ENCODE data around the gene ZNF280A.
A peak's percentile ranks its signal among the peaks of the same experiment; 100 is the strongest.

ZNF280A gene

DNA sequence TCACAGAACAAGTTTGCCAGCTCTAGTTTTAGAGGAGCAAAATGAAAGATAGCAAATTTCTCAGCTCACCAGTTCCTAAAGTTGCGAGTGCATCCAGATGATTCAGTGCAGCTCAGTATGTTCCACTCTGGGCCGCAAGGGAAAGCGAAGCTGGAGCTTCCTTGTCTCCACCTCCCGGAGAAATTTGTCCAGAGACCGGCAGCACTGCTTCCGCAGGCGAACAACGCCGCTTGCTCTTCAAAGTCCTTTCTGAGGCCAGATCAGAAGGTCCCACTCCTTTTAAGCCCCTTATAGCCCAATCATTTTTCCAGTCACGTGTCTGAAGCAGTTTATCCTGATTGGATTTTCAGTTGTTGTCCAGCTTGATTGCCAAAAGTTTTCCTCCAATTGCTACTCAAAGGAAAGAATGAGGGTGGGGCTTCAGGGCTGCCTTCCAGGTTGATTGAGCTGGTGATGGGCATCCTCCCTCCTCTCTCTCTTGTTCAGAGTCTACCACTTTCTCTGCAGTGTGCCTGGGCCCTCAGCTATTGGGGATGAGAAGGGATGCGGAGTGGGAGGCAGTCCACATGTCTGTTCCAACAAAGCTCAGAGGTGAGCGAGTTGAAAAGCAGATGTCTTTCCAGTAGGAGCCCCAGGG lies at the start of gene ZNF280A:
Gene ZNF280A (minus strand): TSS at position 251 of the 637 bp plus-strand sequence. CDS start 4,640 bp downstream, outside the sequence.
- DNase-seq, result peak; percentile 31

GRCh38 chr22:22569218-22569617 lies 49.1 kb upstream of the ZNF280A start:
- no peak for DNase-seq

- DNase-seq, result no peak
Measured at GRCh38 chr22:22565981-22566380, 45.9 kb upstream of the ZNF280A start.

DNA sequence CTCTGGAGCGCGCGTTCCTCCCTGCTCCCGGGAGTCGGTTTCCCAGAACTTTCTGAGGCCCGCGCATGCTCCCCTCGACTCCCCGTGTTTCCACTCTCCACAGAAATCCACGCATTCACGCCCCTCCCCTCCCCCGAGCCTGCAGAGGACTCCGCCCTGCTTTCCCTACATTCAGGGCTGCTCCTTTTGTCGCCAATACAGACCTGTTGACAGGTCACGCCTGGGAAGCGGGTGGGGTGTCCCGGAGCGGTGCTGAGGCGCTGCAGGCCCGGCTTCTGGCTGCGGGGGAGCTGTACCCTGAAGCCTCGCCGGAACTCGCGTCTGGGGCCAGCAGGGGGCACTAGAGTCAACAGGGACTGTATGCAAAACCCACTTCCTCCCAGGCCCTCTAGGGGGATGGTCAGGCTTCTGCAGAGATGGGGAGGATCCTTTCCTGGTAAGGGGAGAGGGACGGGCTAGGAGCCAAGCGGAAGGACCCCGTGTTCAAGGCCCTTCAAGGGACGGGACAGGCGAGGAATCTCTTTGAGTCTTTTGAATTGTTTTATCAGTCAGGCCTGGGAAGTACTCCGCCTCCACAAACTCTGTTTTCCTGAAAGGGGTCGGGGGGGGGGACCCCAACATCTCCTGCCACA lies 39.0 kb upstream of the ZNF280A start, which contains the start of gene PRAME:
Gene PRAME (minus strand): TSS at position 294 of the 632 bp plus-strand sequence. CDS start 2,433 bp downstream, outside the sequence.
- DNase-seq, result peak; percentile 83

GRCh38 chr22:22558071-22558971 lies 38.3 kb upstream of the ZNF280A start:
- DNase-seq, result peak; percentile 76

DNA sequence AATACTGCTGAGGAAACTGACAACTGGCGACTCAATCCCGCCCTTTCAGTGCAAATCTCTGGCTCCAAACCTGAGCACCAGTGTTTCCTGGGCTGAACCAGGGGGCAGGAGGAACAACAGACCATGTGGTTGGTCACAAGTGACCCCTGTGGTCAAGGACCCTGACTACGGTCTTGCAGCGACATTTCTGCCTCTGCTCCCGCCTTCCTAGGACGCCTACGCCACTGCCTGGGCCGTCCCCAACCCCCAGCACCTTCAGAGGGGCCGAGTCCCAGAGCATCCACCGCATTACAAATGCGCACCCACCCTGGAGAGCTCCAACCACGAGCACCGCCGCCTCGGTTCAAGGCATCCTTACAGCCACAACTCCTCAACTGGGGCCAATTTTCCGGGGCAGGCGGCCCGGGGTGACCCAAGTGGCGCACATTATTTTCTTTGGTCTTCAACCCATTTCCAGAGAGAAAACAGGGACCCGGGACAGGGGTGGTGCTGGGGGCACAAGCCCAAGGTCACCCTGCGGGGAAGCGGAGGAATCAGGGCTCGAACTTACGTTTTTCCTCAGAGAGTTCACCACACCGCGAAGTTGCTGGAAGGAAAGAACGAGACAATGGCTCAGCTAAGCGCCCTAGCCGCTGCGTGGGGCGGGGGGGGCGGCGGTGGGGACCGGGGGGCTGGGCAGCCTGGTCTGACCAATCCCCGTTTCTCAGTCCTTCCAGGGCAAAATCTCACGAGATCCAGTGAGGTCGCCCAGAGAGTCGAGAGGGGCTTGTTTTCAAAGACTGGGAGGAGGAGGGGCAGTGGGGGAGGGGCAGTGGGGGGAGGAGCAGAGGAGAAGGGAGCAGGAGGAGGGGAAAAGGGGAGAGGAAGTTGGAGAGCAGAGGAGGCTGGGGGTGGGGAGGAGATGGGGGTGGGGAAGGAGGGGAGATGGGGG lies 37.2 kb upstream of the ZNF280A start:
- DNase-seq, result peak; percentile 64

DNA sequence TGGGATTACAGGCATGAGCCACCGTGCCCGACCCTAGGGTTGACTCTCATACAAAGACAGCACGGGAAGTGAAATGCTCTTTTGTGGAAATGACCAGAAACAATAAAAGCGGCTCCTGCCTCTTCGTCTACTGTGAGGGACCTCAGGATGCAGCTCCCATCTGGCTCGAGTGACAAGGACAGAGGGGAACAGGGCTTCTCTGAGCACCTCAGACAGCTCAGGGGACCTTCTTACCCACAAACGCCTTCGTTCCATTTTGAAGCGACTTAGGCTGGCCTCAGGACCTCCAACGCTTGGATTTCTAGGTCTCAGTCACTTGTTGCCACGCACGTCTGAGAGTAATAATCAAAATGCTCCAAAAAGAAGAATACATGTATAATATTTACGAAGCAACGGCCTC lies 36.5 kb upstream of the ZNF280A start:
- no peak for DNase-seq

- DNase-seq, result no peak
Measured at GRCh38 chr22:22555596-22555995, 35.5 kb upstream of the ZNF280A start.

DNA sequence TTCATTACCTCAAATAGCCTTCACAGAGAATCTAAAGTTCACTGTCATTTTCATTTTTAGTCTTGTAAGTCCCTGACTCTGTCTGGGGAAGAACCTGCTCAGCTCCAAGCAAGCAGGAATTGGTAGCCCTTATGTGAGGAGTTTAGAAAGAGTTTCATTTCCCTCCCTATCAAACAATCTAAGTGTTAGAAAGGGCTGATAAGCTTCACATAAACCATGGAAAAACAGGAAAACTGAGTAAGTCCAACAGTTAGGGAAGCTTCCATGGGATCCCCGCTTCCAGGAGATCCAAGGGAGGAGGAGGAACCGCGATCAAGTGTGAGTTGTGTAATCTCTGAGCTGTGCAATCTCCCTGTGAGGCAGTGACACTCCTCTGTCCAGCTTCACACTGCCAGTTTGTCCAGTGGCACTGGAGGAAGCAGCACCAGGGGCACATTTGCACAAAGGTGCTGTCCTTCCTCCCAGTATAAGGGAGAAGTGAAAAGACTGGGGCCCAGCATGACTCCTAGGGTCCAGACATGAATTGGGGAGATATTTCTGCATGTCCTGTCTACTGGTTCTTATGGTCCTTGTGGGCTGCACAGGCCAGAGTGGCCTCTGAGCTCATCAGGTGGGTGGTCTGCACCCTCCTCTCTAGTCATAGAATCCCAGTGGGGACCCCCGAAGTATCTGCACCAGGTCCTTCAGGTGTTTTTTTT lies 34.7 kb upstream of the ZNF280A start:
- no peak for DNase-seq

- no peak for DNase-seq
Measured at GRCh38 chr22:22553735-22554586, 33.9 kb upstream of the ZNF280A start.

- no peak for DNase-seq
Measured at GRCh38 chr22:22553141-22553540, 33.1 kb upstream of the ZNF280A start.

- DNase-seq, result no peak
Measured at GRCh38 chr22:22552630-22553029, 32.6 kb upstream of the ZNF280A start.

GRCh38 chr22:22550789-22551434 lies 30.8 kb upstream of the ZNF280A start:
- DNase-seq, result no peak

- DNase-seq, result no peak
Measured at GRCh38 chr22:22548910-22549309, 28.8 kb upstream of the ZNF280A start.

DNA sequence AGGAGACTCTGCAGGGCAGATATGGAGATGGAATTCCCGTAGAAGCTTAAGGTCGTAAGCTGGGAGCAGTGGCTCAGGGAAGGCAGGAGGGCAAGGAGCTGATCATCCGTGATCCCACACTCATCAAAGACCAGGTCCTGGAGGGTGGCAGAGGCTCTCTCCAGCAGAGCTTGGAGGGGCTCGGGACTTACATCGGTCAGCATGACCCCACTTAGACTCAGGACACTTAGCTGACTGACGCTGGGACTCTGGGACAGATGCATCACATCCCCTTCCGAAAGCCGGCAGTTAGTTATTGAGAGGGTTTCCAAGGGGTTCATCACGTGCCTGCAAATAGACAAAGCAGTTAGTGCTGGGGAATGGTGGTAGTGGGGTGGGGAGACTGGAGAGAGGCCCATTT lies 28.2 kb upstream of the ZNF280A start:
- DNase-seq, result no peak

DNA sequence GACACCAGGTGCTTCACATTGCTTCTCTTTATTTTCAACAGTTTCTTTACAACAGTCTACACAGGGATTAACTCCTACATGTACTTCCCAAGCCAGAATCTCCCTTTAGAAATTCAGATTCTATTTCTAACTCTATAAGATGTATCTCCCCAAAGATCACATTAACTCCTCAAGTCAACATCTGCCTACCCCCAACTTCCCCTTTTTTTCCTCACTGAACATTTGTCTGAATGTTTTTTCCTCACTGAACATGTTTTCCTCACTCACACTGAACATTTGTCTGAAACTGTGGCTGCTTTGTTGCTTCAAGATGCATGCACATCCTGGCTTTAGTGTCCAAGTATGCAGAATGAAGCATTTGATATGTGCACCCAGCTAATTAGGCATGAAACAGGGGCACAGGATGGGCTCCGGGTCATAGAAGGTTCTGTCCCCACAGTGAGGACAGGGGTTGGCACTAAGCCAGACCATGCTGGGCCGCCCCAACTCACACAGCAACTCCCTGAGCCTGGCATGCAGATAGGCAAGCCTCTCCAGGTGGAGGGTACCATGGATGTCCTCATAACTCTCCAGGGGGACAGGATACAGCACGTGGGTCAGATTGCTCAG lies 27.7 kb upstream of the ZNF280A start:
- DNase-seq, result no peak

DNA sequence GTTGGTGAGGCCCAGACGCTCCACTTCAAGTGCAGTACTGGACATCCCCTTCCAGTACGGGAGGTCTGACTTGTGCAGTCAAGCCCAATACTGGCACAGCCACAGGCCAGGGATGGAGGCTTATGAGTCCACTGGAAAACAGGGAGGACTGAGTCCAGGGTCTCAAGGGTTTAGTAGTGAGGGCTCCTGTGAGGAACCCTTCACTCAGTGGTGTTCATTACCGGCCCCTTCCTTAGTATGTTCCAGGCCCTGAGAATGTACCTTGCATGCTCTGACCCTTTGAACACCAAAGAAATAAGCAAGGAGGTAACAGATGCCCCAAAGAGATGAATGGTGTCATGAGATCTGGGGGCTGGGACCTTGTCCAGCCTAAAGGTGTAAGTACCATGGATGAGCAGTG lies 27.2 kb upstream of the ZNF280A start:
- no peak for DNase-seq

DNA sequence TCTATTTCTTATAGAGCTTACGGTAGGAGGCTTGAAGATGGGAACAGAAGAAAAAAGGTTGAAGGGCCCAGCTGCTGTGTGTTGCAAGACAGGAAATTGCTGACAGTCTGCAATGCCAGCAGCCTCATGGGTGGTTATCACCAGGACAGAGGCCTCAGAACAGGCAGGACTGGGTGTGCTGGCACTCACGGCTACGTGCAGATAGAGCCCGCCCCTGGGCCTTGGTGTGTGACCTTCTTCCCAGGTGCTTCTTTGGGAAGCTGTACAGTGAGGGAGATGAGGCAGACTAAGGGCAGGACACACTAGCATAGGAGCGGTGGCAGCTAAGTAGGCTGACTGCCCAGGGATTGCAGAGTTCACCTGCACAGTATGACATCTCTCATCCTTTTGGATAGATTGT lies 26.4 kb upstream of the ZNF280A start:
- DNase-seq, result no peak

DNA sequence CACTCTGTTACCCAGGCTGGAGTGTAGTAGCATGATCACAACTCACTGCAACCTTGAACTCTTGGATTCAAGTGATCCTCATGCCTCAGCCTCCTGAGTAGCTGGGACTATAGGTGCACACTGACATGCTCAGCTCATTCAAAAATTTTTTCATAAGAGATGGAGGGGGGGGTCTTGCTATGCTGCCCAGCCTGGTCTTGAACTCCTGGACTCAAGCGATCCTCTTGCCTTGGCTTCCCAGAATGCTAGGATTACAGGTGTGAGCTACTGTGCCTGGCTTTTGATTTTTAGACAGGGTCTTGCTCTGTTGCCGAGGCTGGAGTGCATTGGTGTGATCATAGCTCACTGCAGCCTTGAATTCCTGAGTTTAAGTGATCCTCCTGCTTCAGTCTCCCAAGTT lies 25.0 kb upstream of the ZNF280A start:
- DNase-seq, result no peak

All from NCI-H510A (cell line).